Activated B cell treated with CpG ODN at 0.5 μM for 24 hours (primary cell): ENCODE measurements around the gene IFIH1. TPM values are rescaled to one million over a fixed set of nuclear protein-coding genes. Genes with fewer than 3 reads are reported as not detected.

Source experiments
- ATAC-seq: fragments of 200-7000 bp; cut with Tn5 transposase; one replicate; pipeline ENCODE4 v1.10.0; 2021; ENCODE audit warnings: low read depth, mild to moderate bottlenecking, moderate library complexity
- CTCF ChIA-PET: fragments of 350-600 bp; sonication (Branson Sonifier 250); formaldehyde crosslinking; loops from one replicate; lab custom pipeline; 2021; ENCODE audit warnings: antibody characterized with exemption; lab: Charles Lee
- POLR2A ChIA-PET: fragments of 350-600 bp; sonication (Branson Sonifier 250); formaldehyde crosslinking; loops from one replicate; lab custom pipeline; 2021; ENCODE audit warnings: antibody characterized with exemption; lab: Charles Lee
- DNase-seq: peaks from one replicate; pipeline ENCODE4 v3.0.0; 2022
- H3K27ac Mint-ChIP-seq: one replicate; pipeline ENCODE4 v1.8.0; 2020; ENCODE audit warnings: mixed read lengths
- H3K27me3 Mint-ChIP-seq: one replicate; pipeline ENCODE4 v1.8.0; 2021; ENCODE audit warnings: mixed read lengths
- H3K36me3 Mint-ChIP-seq: one replicate; pipeline ENCODE4 v1.8.0; 2021; ENCODE audit warnings: low read depth, mixed read lengths
- H3K4me1 Mint-ChIP-seq: one replicate; pipeline ENCODE4 v1.8.0; 2021; ENCODE audit warnings: mixed read lengths
- H3K4me3 Mint-ChIP-seq: one replicate; pipeline ENCODE4 v1.8.0; 2020; ENCODE audit warnings: mild to moderate bottlenecking, mixed read lengths
- H3K9me3 Mint-ChIP-seq: one replicate; pipeline ENCODE4 v1.8.0; 2020; ENCODE audit warnings: mixed read lengths
- intact Hi-C: fragments of 100-400 bp; cut with micrococcal nuclease; formaldehyde crosslinking; loops from one replicate; pipeline ENCODE4 v1.15.1; 2024
- total RNA-seq: library from RNA; stranded (reverse); gene quantifications from 2 replicates; pipeline ENCODE4 v1.2.3, GENCODE V29; 2022
- TF ChIP-seq, protein P1 (sequence below): fragments of 200-600 bp; IDR thresholded peaks from one replicate; pipeline ENCODE4 v1.8.0; 2022; ENCODE audit warnings: antibody characterized with exemption, mild to moderate bottlenecking

IFIH1 gene
- total RNA-seq, 1 donor from 2014 or later: 63.0 TPM

DNA sequence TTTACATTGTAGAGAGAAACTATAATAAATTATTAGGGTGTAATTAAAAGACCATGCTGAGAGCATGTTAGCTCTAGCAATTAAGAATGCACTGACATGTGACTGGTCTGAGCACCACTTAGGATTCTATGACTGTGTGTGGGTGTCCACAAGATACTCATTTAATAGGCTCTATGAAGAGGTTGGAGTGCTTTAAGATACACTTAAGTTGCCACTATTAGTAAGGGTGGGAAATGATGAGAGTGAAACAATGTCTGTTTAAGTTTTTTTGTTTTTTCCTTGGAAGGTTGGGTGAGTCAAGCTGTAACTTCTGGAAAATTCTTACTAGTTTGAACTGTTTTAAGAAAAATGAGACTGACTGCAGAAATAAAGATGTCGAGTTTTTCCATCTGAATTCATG, 73.4 kb downstream of the IFIH1 start:
- Mint-ChIP-seq H3K4me3 (no peak overlapping the region), H3K27ac (no peak overlapping the region), H3K36me3 (no peaks in the 10 kb centered on the region), H3K4me1 (no peaks in the 10 kb centered on the region), H3K27me3 (peaks cover 13% of the 10 kb centered on the region), H3K9me3 (peaks cover 2% of the 10 kb centered on the region)
- intact Hi-C loops: no loop called here
- TF ChIP-seq, protein P1, sequence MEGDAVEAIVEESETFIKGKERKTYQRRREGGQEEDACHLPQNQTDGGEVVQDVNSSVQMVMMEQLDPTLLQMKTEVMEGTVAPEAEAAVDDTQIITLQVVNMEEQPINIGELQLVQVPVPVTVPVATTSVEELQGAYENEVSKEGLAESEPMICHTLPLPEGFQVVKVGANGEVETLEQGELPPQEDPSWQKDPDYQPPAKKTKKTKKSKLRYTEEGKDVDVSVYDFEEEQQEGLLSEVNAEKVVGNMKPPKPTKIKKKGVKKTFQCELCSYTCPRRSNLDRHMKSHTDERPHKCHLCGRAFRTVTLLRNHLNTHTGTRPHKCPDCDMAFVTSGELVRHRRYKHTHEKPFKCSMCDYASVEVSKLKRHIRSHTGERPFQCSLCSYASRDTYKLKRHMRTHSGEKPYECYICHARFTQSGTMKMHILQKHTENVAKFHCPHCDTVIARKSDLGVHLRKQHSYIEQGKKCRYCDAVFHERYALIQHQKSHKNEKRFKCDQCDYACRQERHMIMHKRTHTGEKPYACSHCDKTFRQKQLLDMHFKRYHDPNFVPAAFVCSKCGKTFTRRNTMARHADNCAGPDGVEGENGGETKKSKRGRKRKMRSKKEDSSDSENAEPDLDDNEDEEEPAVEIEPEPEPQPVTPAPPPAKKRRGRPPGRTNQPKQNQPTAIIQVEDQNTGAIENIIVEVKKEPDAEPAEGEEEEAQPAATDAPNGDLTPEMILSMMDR: no peak
- ATAC-seq (no peak), DNase-seq (no peak)
- ChIA-PET CTCF (no interaction called here), POLR2A (no interaction called here)

DNA sequence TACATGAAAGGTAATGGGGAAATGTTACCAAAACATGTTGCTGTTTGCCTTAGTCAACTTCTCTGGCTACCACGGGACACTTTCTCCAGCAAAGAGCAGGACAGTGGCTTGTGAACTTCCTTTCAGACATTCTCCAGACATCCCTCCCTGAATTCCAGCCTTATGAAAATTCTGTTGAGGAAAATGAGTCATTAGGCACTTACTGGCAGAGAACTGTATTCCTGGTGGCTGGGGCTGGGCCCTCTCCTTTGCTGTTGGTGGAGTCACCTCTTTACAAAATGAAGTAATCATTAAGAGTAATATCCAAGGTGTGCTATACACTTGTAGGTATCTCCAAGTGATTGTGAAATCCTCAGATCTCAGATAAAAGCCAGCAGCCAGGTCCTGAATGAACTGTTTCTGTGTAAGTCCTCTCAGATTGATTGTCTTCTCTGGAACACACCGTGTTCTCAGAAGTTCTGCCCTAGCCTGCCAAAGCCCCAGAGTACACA, 73.9 kb downstream of the IFIH1 start:
- ChIA-PET CTCF (no interaction called here), POLR2A (no interaction called here)
- Mint-ChIP-seq H3K4me1 (no peaks in the 10 kb centered on the region), H3K9me3 (no peaks in the 10 kb centered on the region), H3K27me3 (peaks cover 16% of the 10 kb centered on the region), H3K4me3 (no peak overlapping the region), H3K36me3 (no peaks in the 10 kb centered on the region), H3K27ac (no peak overlapping the region)
- intact Hi-C loops: no loop called here
- ATAC-seq (no peak), DNase-seq (no peak)
- TF ChIP-seq, protein P1: no peak

DNA sequence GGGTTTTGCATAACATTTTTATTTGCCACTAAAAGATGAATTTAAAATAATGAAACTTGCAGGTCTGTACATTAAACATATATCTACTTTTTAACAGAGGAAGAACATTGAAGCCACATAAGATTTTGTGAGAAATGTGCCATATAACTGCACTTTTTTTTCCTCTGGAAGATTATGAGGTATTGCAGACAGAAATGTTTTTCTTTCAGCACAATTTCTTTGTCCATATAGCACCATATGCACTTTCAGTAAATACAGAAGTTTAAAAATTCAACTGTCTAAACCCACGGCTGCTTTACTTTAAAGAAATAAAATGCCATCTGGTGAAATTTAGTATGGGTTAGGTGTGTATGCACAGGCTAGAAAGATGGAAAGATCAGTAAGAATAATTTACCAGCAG, 74.8 kb downstream of the IFIH1 start:
- TF ChIP-seq, protein P1: no peak
- POLR2A ChIA-PET: no interaction called here
- CTCF ChIA-PET: no interaction called here

DNA sequence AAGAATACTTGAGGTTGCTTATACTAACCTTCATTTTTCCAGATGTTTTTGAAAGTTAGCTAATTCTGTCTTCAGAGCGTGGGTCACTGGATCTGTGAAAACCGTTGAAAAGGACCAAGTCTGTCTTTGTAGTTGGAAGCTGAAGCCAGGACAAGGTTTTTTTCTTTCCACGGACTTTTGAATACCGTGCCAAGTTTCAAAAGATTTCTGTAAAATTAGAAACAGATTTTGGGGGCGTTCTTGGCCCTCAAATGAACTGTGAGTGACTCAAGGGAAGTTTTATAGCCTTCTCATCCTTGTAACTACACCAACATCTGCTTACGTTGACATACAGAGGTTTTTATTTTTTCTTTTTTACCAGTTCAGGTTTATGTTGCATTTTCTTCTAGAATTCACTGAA, 75.2 kb downstream of the IFIH1 start, which contains the start of gene FAP:
FAP (minus strand) TSS at position 152 of the 400 bp plus-strand sequence; CDS start at position 34, 118 bp downstream.
- intact Hi-C loops: no loop called here
- ChIA-PET CTCF (no interaction called here), POLR2A (no interaction called here)
- Mint-ChIP-seq H3K4me1 (no peaks in the 10 kb centered on the region), H3K9me3 (no peaks in the 10 kb centered on the region), H3K27ac (no peak within 1 kb of the TSS), H3K36me3 (no peaks in the 10 kb centered on the region), H3K4me3 (no peak within 1 kb of the TSS), H3K27me3 (peaks cover 18% of the 10 kb centered on the region)
- ATAC-seq (no peak), DNase-seq (no peak)
- TF ChIP-seq, protein P1: no peak

More for the DNA sequence above, 74.8 kb downstream of the IFIH1 start:
- ATAC-seq: no peak
- Mint-ChIP-seq H3K27ac (no peak overlapping the region), H3K9me3 (no peaks in the 10 kb centered on the region), H3K36me3 (no peaks in the 10 kb centered on the region), H3K4me1 (no peaks in the 10 kb centered on the region), H3K4me3 (no peak overlapping the region), H3K27me3 (peaks cover 18% of the 10 kb centered on the region)
- no peak for DNase-seq
- intact Hi-C loops: no loop called here

DNA sequence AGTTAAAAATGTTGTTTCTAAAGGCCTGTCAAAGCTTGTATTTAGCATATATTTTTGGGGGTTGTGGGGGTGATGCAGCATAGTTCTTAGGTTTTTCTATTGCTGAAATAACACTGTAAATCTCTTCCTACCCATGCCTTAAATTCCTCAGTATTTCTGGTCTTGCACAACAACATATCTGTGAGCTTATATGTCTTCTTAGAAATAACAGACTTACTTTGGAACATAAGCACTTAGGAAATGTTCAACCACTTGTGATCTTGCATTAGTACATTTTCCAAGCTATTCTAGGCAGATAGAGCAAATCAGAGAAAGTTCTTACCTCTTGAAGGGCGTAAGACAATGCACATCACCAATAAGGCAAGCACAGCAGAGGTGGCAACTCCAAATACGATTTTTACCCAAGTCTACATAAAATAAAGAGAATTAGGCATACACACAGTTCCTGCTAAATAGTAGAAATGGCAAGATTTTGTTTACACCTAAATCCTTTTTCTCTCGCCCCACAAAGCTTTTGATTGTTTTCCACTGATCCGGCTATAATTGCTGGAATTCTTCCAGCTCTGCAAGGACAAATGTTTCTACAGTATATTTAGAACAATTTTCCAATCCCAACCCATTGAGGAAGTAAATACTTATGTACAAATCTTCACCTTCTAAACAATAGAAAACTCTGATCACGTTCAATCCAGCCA, 75.8 kb downstream of the IFIH1 start:
- no peak for ATAC-seq
- Mint-ChIP-seq H3K27ac (no peak overlapping the region), H3K9me3 (no peaks in the 10 kb centered on the region), H3K4me1 (no peaks in the 10 kb centered on the region), H3K36me3 (no peaks in the 10 kb centered on the region), H3K4me3 (no peak overlapping the region), H3K27me3 (peaks cover 17% of the 10 kb centered on the region)
- TF ChIP-seq, protein P1: no peak
- intact Hi-C loops: no loop called here
- ChIA-PET CTCF (interaction anchor here (0.9 to 1.1 kb wide), 2 partner anchors 21 to 55 kb away, joined by 3 to 4 read pairs; no protein-coding TSS in a partner anchor), POLR2A (no interaction called here)
- DNase-seq: no peak
